ENCODE measurements around the gene RASSF1.
"Not testable (repeated sequence)": the region's sequence is repeated elsewhere in the genome, so short reads cannot be mapped to it uniquely, and the experiment has no call there.

Gene RASSF1

GRCh38 chr3:50286322-50287227 lies 54.1 kb downstream of the RASSF1 start:
- no peak for DNase-seq (ENCODE audit: low read depth, low spot score)

DNA sequence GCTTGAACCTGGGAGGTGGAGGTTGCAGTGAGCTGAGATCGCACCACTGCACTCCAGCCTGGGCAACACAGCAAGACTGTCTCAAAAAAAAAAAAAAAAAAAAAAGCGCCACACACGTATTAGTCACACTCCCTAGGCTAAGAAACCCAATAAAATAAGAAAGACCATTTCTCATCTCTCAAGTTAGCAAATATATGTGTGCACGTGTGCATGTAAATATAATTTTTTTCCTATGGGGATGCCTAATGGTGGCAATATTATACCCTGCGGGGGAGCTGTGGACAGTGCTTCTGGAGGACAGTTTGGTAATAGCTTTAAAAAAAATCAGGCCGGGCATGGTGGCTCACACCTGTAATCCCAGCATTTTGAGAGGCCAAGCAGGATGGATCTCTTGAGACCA lies 56.5 kb downstream of the RASSF1 start:
- DNase-seq (ENCODE audit: low read depth, low spot score): not testable (repeated sequence)

All from ELF-1 (cell line).